Prostate gland (tissue), 2 donors: Measurements from ENCODE around the gene ITLN2.

Experiments
- POLR2A ChIP-seq: fragments of 450-650 bp; IDR thresholded peaks from one replicate; pipeline ENCODE4 v1.6.1; 2016; ENCODE audit warnings: antibody characterized with exemption, mild to moderate bottlenecking
- POLR2AphosphoS5 ChIP-seq: sonication (generic); formaldehyde crosslinking; IDR thresholded peaks from one replicate; pipeline ENCODE4 v1.6.1; 2017; ENCODE audit warnings: antibody characterized with exemption
- TF ChIP-seq, protein P1 (sequence below), 4 experiments: fragments of 200-600 bp in 2 of 4; fragments of 450-650 bp in 2 of 4; sonication (generic) in 2 of 4; IDR thresholded peaks; 1 replicate in 3 of 4; 2 replicates in 1 of 4; pipeline ENCODE4 v1.5.1; 2016 to 2019; ENCODE audit warnings: antibody characterized with exemption in 4 of 4, mild to moderate bottlenecking in 2 of 4, moderate library complexity in 2 of 4

DNA sequence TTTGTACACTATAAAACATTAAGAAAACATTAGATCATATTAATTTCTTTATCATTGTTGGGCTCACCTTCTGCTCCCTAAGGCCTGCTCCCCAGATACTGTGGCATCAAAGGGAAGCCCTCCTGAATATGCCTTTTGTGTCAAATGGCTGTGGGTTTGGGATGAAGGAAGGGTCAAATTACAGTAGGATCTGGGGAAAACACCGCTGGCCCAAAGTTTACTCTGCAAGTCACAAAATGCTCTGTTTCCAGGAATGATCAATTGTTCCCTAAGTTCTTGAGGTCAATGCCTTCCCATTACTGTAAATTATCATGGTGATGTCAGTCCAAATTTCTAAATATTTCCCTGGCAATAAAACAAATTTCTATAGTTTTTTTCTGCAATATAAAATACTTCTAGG lies 6.8 kb upstream of the ITLN2 start:
- TF ChIP-seq, protein P1, sequence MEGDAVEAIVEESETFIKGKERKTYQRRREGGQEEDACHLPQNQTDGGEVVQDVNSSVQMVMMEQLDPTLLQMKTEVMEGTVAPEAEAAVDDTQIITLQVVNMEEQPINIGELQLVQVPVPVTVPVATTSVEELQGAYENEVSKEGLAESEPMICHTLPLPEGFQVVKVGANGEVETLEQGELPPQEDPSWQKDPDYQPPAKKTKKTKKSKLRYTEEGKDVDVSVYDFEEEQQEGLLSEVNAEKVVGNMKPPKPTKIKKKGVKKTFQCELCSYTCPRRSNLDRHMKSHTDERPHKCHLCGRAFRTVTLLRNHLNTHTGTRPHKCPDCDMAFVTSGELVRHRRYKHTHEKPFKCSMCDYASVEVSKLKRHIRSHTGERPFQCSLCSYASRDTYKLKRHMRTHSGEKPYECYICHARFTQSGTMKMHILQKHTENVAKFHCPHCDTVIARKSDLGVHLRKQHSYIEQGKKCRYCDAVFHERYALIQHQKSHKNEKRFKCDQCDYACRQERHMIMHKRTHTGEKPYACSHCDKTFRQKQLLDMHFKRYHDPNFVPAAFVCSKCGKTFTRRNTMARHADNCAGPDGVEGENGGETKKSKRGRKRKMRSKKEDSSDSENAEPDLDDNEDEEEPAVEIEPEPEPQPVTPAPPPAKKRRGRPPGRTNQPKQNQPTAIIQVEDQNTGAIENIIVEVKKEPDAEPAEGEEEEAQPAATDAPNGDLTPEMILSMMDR (IDR thresholded peaks at IDR 0.05) = no peak
- TF ChIP-seq POLR2A = no peak
- TF ChIP-seq POLR2AphosphoS5 = no peak
